ENCODE measurements around the gene CCDC3. TPM values are rescaled to one million over a fixed set of nuclear protein-coding genes. Genes with fewer than 3 reads are reported as not detected.
"Not testable (repeated sequence)": the region's sequence is repeated elsewhere in the genome, so short reads cannot be mapped to it uniquely, and the experiment has no call there.

Gene CCDC3
- total and polyA plus RNA-seq, 2 experiments from 2014 or later: 4.3 to 6.7 TPM

DNA sequence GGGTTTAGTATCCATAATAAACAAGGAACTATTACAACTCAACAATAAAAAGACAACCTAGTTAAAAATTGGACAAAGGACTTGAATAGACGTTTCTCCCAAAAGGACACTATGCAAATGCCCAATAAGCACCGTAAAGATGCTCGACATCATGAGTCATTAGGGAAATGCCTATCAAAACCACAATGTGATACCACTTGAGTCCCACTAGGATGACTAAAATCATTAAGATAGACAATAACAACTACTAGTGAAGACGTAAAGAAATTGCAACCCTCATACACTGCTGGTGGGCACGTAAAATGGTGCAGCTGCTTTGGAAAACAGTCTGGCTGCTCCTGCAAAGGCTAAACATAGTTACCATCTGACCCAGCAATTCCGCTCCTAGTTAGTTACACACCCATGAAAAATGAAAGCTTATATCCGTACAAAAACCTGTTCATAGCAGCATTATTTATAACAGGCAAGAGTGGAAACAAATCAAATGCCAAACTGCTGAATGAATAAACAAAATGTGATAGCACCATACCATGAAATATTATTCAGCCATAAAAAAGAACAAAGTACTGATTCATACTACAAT is 17.3 kb downstream of the CCDC3 start:
- H3K9me3 ChIP-seq (ENCODE audit: low read depth): no peaks in the 10 kb centered on the region
- TF ChIP-seq, protein P1, sequence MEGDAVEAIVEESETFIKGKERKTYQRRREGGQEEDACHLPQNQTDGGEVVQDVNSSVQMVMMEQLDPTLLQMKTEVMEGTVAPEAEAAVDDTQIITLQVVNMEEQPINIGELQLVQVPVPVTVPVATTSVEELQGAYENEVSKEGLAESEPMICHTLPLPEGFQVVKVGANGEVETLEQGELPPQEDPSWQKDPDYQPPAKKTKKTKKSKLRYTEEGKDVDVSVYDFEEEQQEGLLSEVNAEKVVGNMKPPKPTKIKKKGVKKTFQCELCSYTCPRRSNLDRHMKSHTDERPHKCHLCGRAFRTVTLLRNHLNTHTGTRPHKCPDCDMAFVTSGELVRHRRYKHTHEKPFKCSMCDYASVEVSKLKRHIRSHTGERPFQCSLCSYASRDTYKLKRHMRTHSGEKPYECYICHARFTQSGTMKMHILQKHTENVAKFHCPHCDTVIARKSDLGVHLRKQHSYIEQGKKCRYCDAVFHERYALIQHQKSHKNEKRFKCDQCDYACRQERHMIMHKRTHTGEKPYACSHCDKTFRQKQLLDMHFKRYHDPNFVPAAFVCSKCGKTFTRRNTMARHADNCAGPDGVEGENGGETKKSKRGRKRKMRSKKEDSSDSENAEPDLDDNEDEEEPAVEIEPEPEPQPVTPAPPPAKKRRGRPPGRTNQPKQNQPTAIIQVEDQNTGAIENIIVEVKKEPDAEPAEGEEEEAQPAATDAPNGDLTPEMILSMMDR (IDR thresholded peaks at IDR 0.05; ENCODE audit: low read depth, low read length): no peak

DNA sequence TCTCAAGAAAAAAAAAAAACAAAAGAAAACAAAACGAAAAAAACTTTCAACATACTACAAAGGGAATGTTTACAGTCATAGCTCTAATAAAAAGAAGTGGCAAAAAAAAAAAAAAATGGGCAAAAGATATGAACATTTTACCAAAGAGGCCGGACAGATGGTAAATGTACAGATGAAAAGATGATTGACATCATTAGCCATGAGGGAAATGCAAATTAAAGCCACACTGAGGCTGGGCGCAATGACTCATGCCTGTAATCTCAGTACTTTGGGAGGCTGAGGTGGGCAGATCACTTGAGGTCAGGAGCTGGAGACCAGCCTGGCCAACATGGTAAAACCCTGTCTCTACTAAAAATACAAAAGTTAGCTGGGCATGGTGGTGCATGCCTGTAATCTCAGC is 17.9 kb downstream of the CCDC3 start:
- H3K27me3 ChIP-seq; H3K36me3 ChIP-seq; H3K4me3 ChIP-seq; H3K9me3 ChIP-seq (ENCODE audit: low read depth); H3K27ac ChIP-seq: not testable (repeated sequence)
- H3K4me1 ChIP-seq (ENCODE audit: low read depth): peaks cover 17% of the 10 kb centered on the region
- DNase-seq (ENCODE audit: low read depth in 1 of 2, low spot score in 1 of 2): peak in 1 of 2 donors; percentile 60

More for the DNA sequence above, 17.3 kb downstream of the CCDC3 start:
- no peaks in the 10 kb centered on the region for H3K36me3 ChIP-seq
- DNase-seq (ENCODE audit: low read depth in 1 of 2, low spot score in 1 of 2): peak in 1 of 2 donors; percentile 75
- H3K4me1 ChIP-seq (ENCODE audit: low read depth): peaks cover 10% of the 10 kb centered on the region
- H3K4me3 ChIP-seq: no peak overlapping the region
- no peaks in the 10 kb centered on the region for H3K27me3 ChIP-seq
- no peak overlapping the region for H3K27ac ChIP-seq

DNA sequence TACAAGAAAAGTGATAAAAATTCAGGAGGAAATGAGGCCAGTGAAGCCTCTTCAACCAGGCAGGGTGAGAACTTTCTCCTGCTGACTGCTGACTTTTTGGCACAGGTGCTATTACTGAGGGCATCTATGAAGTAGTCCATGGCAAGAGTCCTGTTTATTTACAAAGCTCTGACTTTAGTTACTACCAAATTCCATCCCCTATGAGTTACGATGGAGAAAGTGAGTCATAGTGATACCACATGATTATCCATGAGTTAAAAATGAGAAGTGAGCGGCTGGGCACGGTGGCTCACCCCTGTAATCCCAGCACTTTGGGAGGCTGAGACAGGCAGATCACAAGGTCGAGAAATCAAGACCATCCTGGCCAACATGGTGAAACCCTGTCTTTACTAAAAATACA is 19.9 kb downstream of the CCDC3 start:
- DNase-seq (ENCODE audit: low read depth in 1 of 2, low spot score in 1 of 2): peak in 1 of 2 donors; percentile 49
- TF ChIP-seq, protein P1 (IDR thresholded peaks at IDR 0.05; ENCODE audit: low read depth, low read length): no peak
- Histone ChIP-seq H3K27me3 (no peaks in the 10 kb centered on the region), H3K36me3 (no peaks in the 10 kb centered on the region), H3K4me3 (no peak overlapping the region), H3K4me1 (ENCODE audit: low read depth) (peaks cover 24% of the 10 kb centered on the region), H3K27ac (no peak overlapping the region), H3K9me3 (ENCODE audit: low read depth) (no peaks in the 10 kb centered on the region)

DNA sequence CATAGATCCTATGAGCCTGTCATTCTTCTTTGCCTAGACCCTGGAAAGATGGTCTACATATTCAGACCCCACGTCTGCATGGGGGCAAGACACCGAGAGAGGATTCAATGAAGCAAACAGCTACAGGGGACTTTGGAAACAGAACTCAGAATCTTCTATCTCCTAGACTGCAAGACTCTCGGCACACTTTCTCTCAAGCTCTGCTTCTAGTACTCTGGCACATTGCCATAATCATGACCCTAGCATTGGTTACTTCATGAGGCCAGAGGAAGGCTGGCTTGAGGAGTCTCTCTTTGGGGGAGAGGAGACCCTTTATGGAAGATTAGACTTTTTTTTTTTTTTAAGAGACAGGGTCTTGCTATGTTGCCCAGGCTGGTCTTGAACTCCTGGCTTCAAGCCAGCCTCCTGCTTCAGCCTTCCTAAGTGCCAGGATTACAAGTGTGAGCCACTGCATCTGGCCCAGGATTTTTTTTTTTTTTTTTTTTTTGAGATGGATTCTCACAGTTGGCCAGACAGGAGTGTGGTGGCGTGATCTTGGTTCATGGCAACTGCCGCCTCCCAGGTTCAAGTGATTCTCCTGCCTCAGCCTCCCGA is 20.7 kb downstream of the CCDC3 start:
- TF ChIP-seq, protein P1 (IDR thresholded peaks at IDR 0.05; ENCODE audit: low read depth, low read length): no peak
- H3K27me3 ChIP-seq: no peaks in the 10 kb centered on the region

DNA sequence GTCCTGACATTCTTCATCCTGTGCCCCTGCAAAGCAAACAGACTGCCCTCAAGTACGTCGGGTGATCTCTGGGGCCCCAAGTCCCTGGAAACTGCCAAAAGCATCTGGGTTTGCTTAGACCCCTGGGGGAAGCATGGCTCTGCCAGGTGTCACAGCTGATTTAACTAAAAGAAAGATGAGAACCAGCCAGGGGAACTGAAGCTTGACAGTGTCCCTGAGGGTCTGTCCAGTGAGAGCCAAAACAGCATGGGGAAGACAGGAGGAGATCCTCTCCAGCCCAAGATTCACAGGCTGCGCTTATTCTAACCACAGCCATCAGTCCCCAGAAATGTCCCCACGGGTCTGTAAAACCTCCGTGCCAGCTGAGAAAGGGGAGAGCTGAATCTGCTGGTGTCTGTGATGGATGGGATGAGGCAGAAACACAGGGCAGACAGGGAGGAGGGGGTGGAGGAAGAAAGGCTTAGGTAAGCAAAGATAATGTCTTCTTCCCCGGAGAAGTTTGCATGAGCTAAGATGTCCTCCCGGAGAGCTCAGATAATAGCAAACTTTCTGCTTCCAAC is 21.3 kb downstream of the CCDC3 start:
- no peaks in the 10 kb centered on the region for H3K27me3 ChIP-seq
- DNase-seq (ENCODE audit: low read depth in 1 of 2, low spot score in 1 of 2): no peak
- H3K4me3 ChIP-seq: no peak overlapping the region
- no peaks in the 10 kb centered on the region for H3K9me3 ChIP-seq (ENCODE audit: low read depth)
- no peaks in the 10 kb centered on the region for H3K36me3 ChIP-seq
- no peak overlapping the region for H3K27ac ChIP-seq
- H3K4me1 ChIP-seq (ENCODE audit: low read depth): peaks cover 24% of the 10 kb centered on the region
- TF ChIP-seq, protein P1 (IDR thresholded peaks at IDR 0.05; ENCODE audit: low read depth, low read length): no peak

More for the DNA sequence above, 20.7 kb downstream of the CCDC3 start:
- H3K4me1 ChIP-seq (ENCODE audit: low read depth): peaks cover 24% of the 10 kb centered on the region
- H3K27ac ChIP-seq: no peak overlapping the region
- no peak overlapping the region for H3K4me3 ChIP-seq
- DNase-seq (ENCODE audit: low read depth in 1 of 2, low spot score in 1 of 2): peak in 1 of 2 donors; percentile 34
- no peaks in the 10 kb centered on the region for H3K36me3 ChIP-seq
- no peaks in the 10 kb centered on the region for H3K9me3 ChIP-seq (ENCODE audit: low read depth)

DNA sequence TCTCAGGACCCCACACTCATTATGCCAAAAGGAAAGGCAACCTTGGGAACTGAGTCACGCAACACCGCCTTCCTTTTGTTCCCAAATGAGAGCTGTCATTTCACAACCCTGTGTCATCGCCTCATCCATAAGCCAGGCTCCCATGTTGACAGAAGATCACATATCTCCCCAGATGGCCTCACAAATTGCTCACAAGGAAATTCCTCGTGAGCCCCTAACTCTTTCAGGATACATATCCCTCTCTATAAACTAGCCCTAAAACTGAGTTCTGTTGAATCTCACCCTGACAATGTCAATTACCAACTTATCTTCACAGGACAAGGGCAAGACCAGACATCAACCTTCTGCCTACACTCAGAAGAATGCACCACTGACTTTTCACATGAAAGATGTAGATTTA is 22.6 kb downstream of the CCDC3 start:
- Histone ChIP-seq H3K9me3 (ENCODE audit: low read depth) (no peaks in the 10 kb centered on the region), H3K27ac (no peak overlapping the region)
- TF ChIP-seq, protein P1 (IDR thresholded peaks at IDR 0.05; ENCODE audit: low read depth, low read length): no peak

More for the DNA sequence above, 22.6 kb downstream of the CCDC3 start:
- H3K27me3 ChIP-seq: no peaks in the 10 kb centered on the region
- no peak overlapping the region for H3K4me3 ChIP-seq
- no peaks in the 10 kb centered on the region for H3K36me3 ChIP-seq
- DNase-seq (ENCODE audit: low read depth in 1 of 2, low spot score in 1 of 2): no peak
- peaks cover 24% of the 10 kb centered on the region for H3K4me1 ChIP-seq (ENCODE audit: low read depth)
